ENCODE results near the gene RBKS.

The RBKS gene

GRCh38 chr2:27890146-27890923 is at the start of gene RBKS, which contains the start of gene BABAM2:
Gene RBKS (minus strand): TSS chr2:27890387. CDS start chr2:27890345, 42 bp downstream.
Gene BABAM2 (plus strand): TSS chr2:27890729. CDS start chr2:27894557, 3,828 bp downstream.
- DNase-seq (ENCODE audit: insufficient read length, low spot score): peak; percentile 54
- peak; percentile 41 for TF ChIP-seq POLR2A (IDR thresholded peaks at IDR 0.05; ENCODE audit: low read depth, low read length)
- FAIRE-seq: peak; percentile 78

GRCh38 chr2:27935026-27935425 is 44.8 kb upstream of the RBKS start:
- no peak for TF ChIP-seq POLR2A (IDR thresholded peaks at IDR 0.05; ENCODE audit: low read depth, low read length)
- no peak for FAIRE-seq
- DNase-seq (ENCODE audit: insufficient read length, low spot score): no peak

GRCh38 chr2:27932396-27932795 is 42.2 kb upstream of the RBKS start:
- DNase-seq (ENCODE audit: insufficient read length, low spot score) (no peak), FAIRE-seq (peak; percentile 96)
- TF ChIP-seq POLR2A (IDR thresholded peaks at IDR 0.05; ENCODE audit: low read depth, low read length): no peak

GRCh38 chr2:27931361-27931950 is 41.3 kb upstream of the RBKS start:
- no peak for TF ChIP-seq POLR2A (IDR thresholded peaks at IDR 0.05; ENCODE audit: low read depth, low read length)
- FAIRE-seq: no peak
- no peak for DNase-seq (ENCODE audit: insufficient read length, low spot score)

- peak; percentile 11 for FAIRE-seq
- TF ChIP-seq POLR2A (IDR thresholded peaks at IDR 0.05; ENCODE audit: low read depth, low read length): no peak
- no peak for DNase-seq (ENCODE audit: insufficient read length, low spot score)
Observed at GRCh38 chr2:27929916-27930486, 39.8 kb upstream of the RBKS start.

- FAIRE-seq (no peak), DNase-seq (ENCODE audit: insufficient read length, low spot score) (no peak)
- TF ChIP-seq POLR2A (IDR thresholded peaks at IDR 0.05; ENCODE audit: low read depth, low read length): no peak
Observed at GRCh38 chr2:27925766-27926472, 35.7 kb upstream of the RBKS start.

- TF ChIP-seq POLR2A (IDR thresholded peaks at IDR 0.05; ENCODE audit: low read depth, low read length): no peak
- no peak for DNase-seq (ENCODE audit: insufficient read length, low spot score)
- no peak for FAIRE-seq
Observed at GRCh38 chr2:27922842-27923241, 32.7 kb upstream of the RBKS start.

- no peak for DNase-seq (ENCODE audit: insufficient read length, low spot score)
- no peak for TF ChIP-seq POLR2A (IDR thresholded peaks at IDR 0.05; ENCODE audit: low read depth, low read length)
- peak; percentile 85 for FAIRE-seq
Observed at GRCh38 chr2:27921880-27922547, 31.8 kb upstream of the RBKS start.

- no peak for TF ChIP-seq POLR2A (IDR thresholded peaks at IDR 0.05; ENCODE audit: low read depth, low read length)
- no peak for FAIRE-seq
- DNase-seq (ENCODE audit: insufficient read length, low spot score): no peak
Observed at GRCh38 chr2:27921424-27921823, 31.2 kb upstream of the RBKS start.

- FAIRE-seq: peak; percentile 85
- no peak for DNase-seq (ENCODE audit: insufficient read length, low spot score)
Observed at GRCh38 chr2:27920148-27920885, 30.1 kb upstream of the RBKS start.

GRCh38 chr2:27916293-27916995 is 26.3 kb upstream of the RBKS start:
- no peak for DNase-seq (ENCODE audit: insufficient read length, low spot score)
- peak; percentile 11 for FAIRE-seq
- no peak for TF ChIP-seq POLR2A (IDR thresholded peaks at IDR 0.05; ENCODE audit: low read depth, low read length)

More at GRCh38 chr2:27920148-27920885, 30.1 kb upstream of the RBKS start:
- TF ChIP-seq POLR2A (IDR thresholded peaks at IDR 0.05; ENCODE audit: low read depth, low read length): no peak

- DNase-seq (ENCODE audit: insufficient read length, low spot score) (no peak), FAIRE-seq (no peak)
- no peak for TF ChIP-seq POLR2A (IDR thresholded peaks at IDR 0.05; ENCODE audit: low read depth, low read length)
Observed at GRCh38 chr2:27915874-27916273, 25.7 kb upstream of the RBKS start.

Measured in H54 (cell line).